Panc1 (cell line): ENCODE results near the gene SUGP1. TPM values are rescaled to one million over a fixed set of nuclear protein-coding genes. Genes with fewer than 3 reads are reported as not detected.

Source experiments
- ATAC-seq: fragments of 200-7000 bp; cut with Tn5 transposase; 2 replicates; pipeline ENCODE4 v1.9.1; 2020; ENCODE audit warnings: mild to moderate bottlenecking, moderate library complexity
- BruUV-seq: library from RNA; stranded (reverse); fragments of 400-500 nt; replicated peaks from 2 replicates; lab custom pipeline; 2021; lab: Mats Ljungman, UMichigan
- CTCF ChIA-PET: fragments of 300-600 bp; sonication (Branson Sonifier 250); formaldehyde crosslinking; loops from one replicate; lab custom pipeline; 2022; ENCODE audit warnings: antibody characterized with exemption; lab: Charles Lee
- POLR2A ChIA-PET: fragments of 300-600 bp; sonication (Branson Sonifier 250); formaldehyde crosslinking; loops from one replicate; lab custom pipeline; 2022; ENCODE audit warnings: antibody characterized with exemption; lab: Charles Lee
- DNase-seq: peaks from one replicate; pipeline ENCODE4 v3.0.0-alpha.2; 2010; ENCODE audit warnings: low read depth, low spot score
- H3K27ac ChIP-seq: 2 replicates; pipeline ENCODE4 v1.5.1; 2011; ENCODE audit warnings: mild to moderate bottlenecking, low read length, inconsistent platforms
- H3K27me3 ChIP-seq: fragments of 200-500 bp; sonication (Bioruptor generic); 2 replicates; pipeline ENCODE4 v1.6.0; 2014; ENCODE audit warnings: low read length, inconsistent platforms; ENCODE audit not compliant: control insufficient read depth, insufficient read depth
- H3K36me3 ChIP-seq: fragments of 200-500 bp; sonication (Bioruptor generic); 2 replicates; pipeline ENCODE4 v1.5.1; 2014; ENCODE audit warnings: inconsistent platforms, mild to moderate bottlenecking, low read length, moderate library complexity; ENCODE audit not compliant: control insufficient read depth, insufficient read depth
- H3K4me1 ChIP-seq: 2 replicates; pipeline ENCODE4 v1.5.1; 2011; ENCODE audit warnings: inconsistent platforms, mild to moderate bottlenecking, low read length, moderate library complexity; ENCODE audit not compliant: control insufficient read depth, insufficient read depth
- H3K4me3 ChIP-seq, 2 experiments: 2 replicates each; pipeline ENCODE4 v1.5.1; 2011 to 2012; ENCODE audit warnings: low read depth in 2 of 2, low read length in 2 of 2, mild to moderate bottlenecking in 2 of 2, inconsistent platforms in 1 of 2, moderate library complexity in 1 of 2
- H3K9me3 ChIP-seq: fragments of 200-500 bp; sonication (Bioruptor generic); 2 replicates; pipeline ENCODE4 v1.5.1; 2014; ENCODE audit warnings: low read depth, mild to moderate bottlenecking, inconsistent platforms, low read length, moderate library complexity; ENCODE audit not compliant: control insufficient read depth, insufficient read depth
- CTCF ChIP-seq: fragments of 450-650 bp; IDR thresholded peaks from 2 replicates; pipeline ENCODE4 v1.5.1; 2017; ENCODE audit warnings: mild to moderate bottlenecking
- POLR2AphosphoS5 ChIP-seq: IDR thresholded peaks from 2 replicates; pipeline ENCODE4 v1.6.1; 2012; ENCODE audit warnings: mild to moderate bottlenecking, low read depth, low read length, moderate library complexity
- REST ChIP-seq, 2 experiments: IDR thresholded peaks; 2 replicates each; pipeline ENCODE4 v1.6.1; 2011 to 2012; ENCODE audit warnings: low read depth in 2 of 2, control low read depth in 1 of 2, low read length in 1 of 2, mild to moderate bottlenecking in 1 of 2, moderate library complexity in 1 of 2; ENCODE audit not compliant: insufficient read depth in 1 of 2
- SIN3A ChIP-seq: IDR thresholded peaks from 2 replicates; pipeline ENCODE4 v1.6.1; 2012; ENCODE audit warnings: low read depth, mild to moderate bottlenecking, low read length, moderate library complexity, borderline replicate concordance; ENCODE audit not compliant: insufficient read depth
- TCF7L2 ChIP-seq: IDR thresholded peaks from 2 replicates; pipeline ENCODE4 v1.6.1; 2011; ENCODE audit warnings: mild to moderate bottlenecking, low read depth, low read length, inconsistent platforms
- in situ Hi-C: cut with HindIII; loops from 2 replicates; pipeline ENCODE4 v1.10.0; 2016; ENCODE audit warnings: low sequenced_read_pairs, low pct_unique_long_range_greater_than_20kb
- intact Hi-C: fragments of 100-400 bp; cut with micrococcal nuclease; formaldehyde crosslinking; loops from one replicate; pipeline ENCODE4 v1.10.0; 2022; ENCODE audit not compliant: unreplicated experiment
- total RNA-seq: library from RNA; stranded (reverse); gene quantifications from one replicate; pipeline ENCODE4 v1.2.1, GENCODE V29; 2021; ENCODE audit not compliant: unreplicated experiment

SUGP1 gene
- total RNA-seq, 1 experiment from 2014 or later: 41.5 TPM

GRCh38 chr19:19356500-19356899, 36.2 kb upstream of the SUGP1 start:
- DNase-seq: no peak
- Histone ChIP-seq H3K27me3 (no peaks in the 10 kb centered on the region), H3K9me3 (no peaks in the 10 kb centered on the region), H3K4me3 (no peak overlapping the region), H3K27ac (no peak overlapping the region), H3K36me3 (no peaks in the 10 kb centered on the region), H3K4me1 (no peaks in the 10 kb centered on the region)
- TF ChIP-seq TCF7L2: no peak
- no peak for TF ChIP-seq REST (IDR thresholded peaks at IDR 0.05; ENCODE audit: insufficient read depth in 1 of 2, low read depth in 2 of 2, low read length in 1 of 2)
- TF ChIP-seq SIN3A: no peak
- in situ Hi-C loops: no loop called here
- ChIA-PET CTCF (no interaction called here), POLR2A (no interaction called here)
- intact Hi-C loops: no loop called here
- ATAC-seq: no peak
- no TSS peak for BruUV-seq

GRCh38 chr19:19355606-19356139, 35.4 kb upstream of the SUGP1 start:
- POLR2A ChIA-PET: no interaction called here
- in situ Hi-C loops: no loop called here
- Histone ChIP-seq H3K4me3 (no peak overlapping the region), H3K36me3 (no peaks in the 10 kb centered on the region), H3K4me1 (no peaks in the 10 kb centered on the region), H3K27me3 (no peaks in the 10 kb centered on the region), H3K9me3 (no peaks in the 10 kb centered on the region), H3K27ac (no peak overlapping the region)
- TF ChIP-seq CTCF (no peak), TCF7L2 (no peak), SIN3A (no peak), REST (IDR thresholded peaks at IDR 0.05; ENCODE audit: insufficient read depth in 1 of 2, low read depth in 2 of 2, low read length in 1 of 2) (no peak), POLR2AphosphoS5 (no peak)
- ATAC-seq (no peak), DNase-seq (no peak)
- intact Hi-C loops: no loop called here
- BruUV-seq: no TSS peak
- CTCF ChIA-PET: no interaction called here
